GM23338 (cell line): ENCODE data around the gene IRF8. TPM values are rescaled to one million over a fixed set of nuclear protein-coding genes. Genes with fewer than 3 reads are reported as not detected.

Experiments used
- ATAC-seq: fragments of 200-7000 bp; cut with Tn5 transposase; 3 replicates; pipeline ENCODE4 v1.9.1; 2020
- DNase-seq: peaks from one replicate; pipeline ENCODE4 v3.0.0-alpha.2; 2015; ENCODE audit warnings: low spot score
- H2AFZ ChIP-seq: fragments of 200-600 bp; sonication (generic); 2 replicates; pipeline ENCODE4 v1.8.0; 2016; ENCODE audit warnings: antibody characterized with exemption, mild to moderate bottlenecking, moderate library complexity
- H3F3A ChIP-seq: fragments of 200-600 bp; sonication (generic); replicated peaks from 2 replicates; pipeline ENCODE4 v1.8.0; 2017; ENCODE audit warnings: antibody characterized with exemption, mixed run types, low read depth
- H3K27ac ChIP-seq: fragments of 200-600 bp; sonication (generic); 2 replicates; pipeline ENCODE4 v1.6.1; 2016; ENCODE audit warnings: low read depth
- H3K27me3 ChIP-seq: fragments of 200-600 bp; sonication (generic); 2 replicates; pipeline ENCODE4 v1.8.0; 2016; ENCODE audit warnings: mild to moderate bottlenecking, mixed run types, moderate library complexity; ENCODE audit not compliant: insufficient read depth
- H3K36me3 ChIP-seq: fragments of 200-600 bp; sonication (generic); 2 replicates; pipeline ENCODE4 v1.8.0; 2016; ENCODE audit warnings: mild to moderate bottlenecking; ENCODE audit not compliant: insufficient read depth
- H3K4me1 ChIP-seq: fragments of 200-600 bp; sonication (generic); 2 replicates; pipeline ENCODE4 v1.8.0; 2016; ENCODE audit warnings: mild to moderate bottlenecking, moderate library complexity; ENCODE audit not compliant: insufficient read depth
- H3K4me2 ChIP-seq: fragments of 200-600 bp; sonication (generic); 2 replicates; pipeline ENCODE4 v1.7.1; 2017; ENCODE audit warnings: mixed run types
- H3K4me3 ChIP-seq: fragments of 200-600 bp; sonication (generic); 2 replicates; pipeline ENCODE4 v1.6.1; 2016; ENCODE audit warnings: mixed run types
- H3K79me2 ChIP-seq: fragments of 200-600 bp; sonication (generic); replicated peaks from 2 replicates; pipeline ENCODE4 v1.8.0; 2017; ENCODE audit warnings: mild to moderate bottlenecking; ENCODE audit not compliant: insufficient read depth
- H3K9me2 ChIP-seq: fragments of 200-600 bp; sonication (generic); 2 replicates; pipeline ENCODE4 v1.8.0; 2017; ENCODE audit not compliant: insufficient read depth
- H4K20me1 ChIP-seq: fragments of 200-600 bp; sonication (generic); replicated peaks from 2 replicates; pipeline ENCODE4 v1.8.0; 2017; ENCODE audit warnings: mild to moderate bottlenecking; ENCODE audit not compliant: insufficient read depth
- H3K27ac Mint-ChIP-seq: 2 replicates; pipeline ENCODE4 v1.8.0; 2020; ENCODE audit warnings: inconsistent platforms, mild to moderate bottlenecking, moderate library complexity, mixed read lengths
- H3K27me3 Mint-ChIP-seq: 3 replicates; pipeline ENCODE4 v1.8.0; 2022; ENCODE audit warnings: low read depth, mild to moderate bottlenecking, moderate library complexity, mixed read lengths, inconsistent platforms; ENCODE audit not compliant: insufficient read depth, poor library complexity
- H3K36me3 Mint-ChIP-seq: 3 replicates; pipeline ENCODE4 v1.8.0; 2021; ENCODE audit warnings: low read depth, mild to moderate bottlenecking, inconsistent platforms, moderate library complexity, mixed read lengths
- H3K4me1 Mint-ChIP-seq: 3 replicates; pipeline ENCODE4 v1.8.0; 2020; ENCODE audit warnings: mild to moderate bottlenecking, inconsistent platforms, mixed read lengths
- H3K4me3 Mint-ChIP-seq: 3 replicates; pipeline ENCODE4 v1.8.0; 2021; ENCODE audit warnings: moderate library complexity, mild to moderate bottlenecking, inconsistent platforms, mixed read lengths
- H3K9me3 Mint-ChIP-seq: 3 replicates; pipeline ENCODE4 v1.8.0; 2020; ENCODE audit warnings: moderate library complexity, mild to moderate bottlenecking, inconsistent platforms, mixed read lengths
- CREB1 ChIP-seq: fragments of 250-450 bp; sonication (Bioruptor Pico); IDR thresholded peaks from 2 replicates; pipeline ENCODE4 v1.5.0; 2020; ENCODE audit warnings: low read depth, mild to moderate bottlenecking, moderate library complexity
- CTCF ChIP-seq, 2 experiments: fragments of 200-600 bp in 1 of 2; sonication (generic) in 1 of 2; conservative IDR thresholded peaks; 2 replicates each; pipeline versions ENCODE4 v1.5.1 to v1.6.1; 2016 to 2017; ENCODE audit warnings: antibody characterized with exemption in 2 of 2, low read depth in 2 of 2, mild to moderate bottlenecking in 2 of 2, moderate library complexity in 1 of 2
- EZH2phosphoT487 ChIP-seq: fragments of 200-600 bp; sonication (generic); IDR thresholded peaks from one replicate; pipeline ENCODE4 v1.8.1; 2018; ENCODE audit warnings: antibody characterized with exemption; ENCODE audit not compliant: unreplicated experiment
- JUNB ChIP-seq: IDR thresholded peaks from one replicate; pipeline ENCODE4 v1.6.1; 2016; ENCODE audit warnings: antibody characterized with exemption; ENCODE audit not compliant: unreplicated experiment
- NANOG ChIP-seq: IDR thresholded peaks from 2 replicates; pipeline ENCODE4 v1.6.1; 2016; ENCODE audit warnings: antibody characterized with exemption, borderline replicate concordance
- POLR2AphosphoS5 ChIP-seq: IDR thresholded peaks from 2 replicates; pipeline ENCODE4 v1.6.1; 2016; ENCODE audit warnings: antibody characterized with exemption, low read depth
- STAT1 ChIP-seq: IDR thresholded peaks from one replicate; pipeline ENCODE4 v1.6.1; 2016; ENCODE audit warnings: antibody characterized with exemption; ENCODE audit not compliant: unreplicated experiment
- ZNF462 ChIP-seq: fragments of 250-450 bp; sonication (Bioruptor Pico); IDR thresholded peaks from 2 replicates; pipeline ENCODE4 v1.5.0; 2020; ENCODE audit warnings: mild to moderate bottlenecking, moderate library complexity
- polyA plus RNA-seq: library from polyadenylated mRNA; unstranded; fragments of >200 nt; fragmentation: Nextera tagmentation; extraction: Ambion mirVana; gene quantifications from 2 replicates; pipeline ENCODE4 v1.2.1, GENCODE V29; 2016
- total RNA-seq: library from RNA; depleted of rRNA; stranded (reverse); fragments of >200 nt; shearing (Covaris generic); gene quantifications from 2 replicates; pipeline ENCODE4 v1.2.3, GENCODE V29; 2014

IRF8 gene
- total and polyA plus RNA-seq, 2 experiments from 2014 or later: 0.47 to 2.8 TPM

GRCh38 chr16:85869785-85870558 lies 29.0 kb upstream of the IRF8 start:
- Mint-ChIP-seq H3K4me1 (peaks cover 21% of the 10 kb centered on the region), H3K27me3 (no peaks in the 10 kb centered on the region), H3K9me3 (peaks cover 18% of the 10 kb centered on the region), H3K4me3 (peak overlapping the region; percentile 49), H3K36me3 (peaks cover 12% of the 10 kb centered on the region), H3K27ac (peak overlapping the region; percentile 87)
- H3K36me3 ChIP-seq: no peaks in the 10 kb centered on the region
- no peak overlapping the region for H3K4me3 ChIP-seq
- no peak overlapping the region for H3K4me2 ChIP-seq
- peaks cover 10% of the 10 kb centered on the region; the same call in 1 of the 2 replicates for H3K4me1 ChIP-seq
- no peaks in the 10 kb centered on the region for H4K20me1 ChIP-seq
- no peaks in the 10 kb centered on the region for H3F3A ChIP-seq
- no peaks in the 10 kb centered on the region for H3K27me3 ChIP-seq
- TF ChIP-seq ZNF462 (CRISPR knock-in tag): 0 out of 2 replicates have a peak, but pooled peaks have one; percentile 50
- TF ChIP-seq NANOG: no peak
- no peak overlapping the region for H2AFZ ChIP-seq
- no peak overlapping the region for H3K27ac ChIP-seq
- no peaks in the 10 kb centered on the region for H3K9me2 ChIP-seq
- DNase-seq (peak; percentile 61), ATAC-seq (peak; percentile 84)
- no peaks in the 10 kb centered on the region for H3K79me2 ChIP-seq

GRCh38 chr16:85871756-85872155 lies 27.2 kb upstream of the IRF8 start:
- no peaks in the 10 kb centered on the region for H3K36me3 ChIP-seq
- peaks cover 18% of the 10 kb centered on the region for H3K9me3 Mint-ChIP-seq
- no peaks in the 10 kb centered on the region for H4K20me1 ChIP-seq
- H3K27ac Mint-ChIP-seq: no peak overlapping the region
- H3K27me3 Mint-ChIP-seq: no peaks in the 10 kb centered on the region
- H3K4me3 Mint-ChIP-seq: no peak overlapping the region
- no peaks in the 10 kb centered on the region for H3K9me2 ChIP-seq
- no peaks in the 10 kb centered on the region for H3F3A ChIP-seq
- H3K4me1 Mint-ChIP-seq: peaks cover 21% of the 10 kb centered on the region
- H3K4me2 ChIP-seq: no peak overlapping the region
- H3K4me3 ChIP-seq: no peak overlapping the region
- peaks cover 10% of the 10 kb centered on the region; the same call in 1 of the 2 replicates for H3K4me1 ChIP-seq
- peaks cover 12% of the 10 kb centered on the region for H3K36me3 Mint-ChIP-seq
- H2AFZ ChIP-seq: no peak overlapping the region
- ATAC-seq: peak; percentile 35; the same call in 1 of the 3 replicates
- no peak for DNase-seq
- no peaks in the 10 kb centered on the region for H3K79me2 ChIP-seq
- no peaks in the 10 kb centered on the region for H3K27me3 ChIP-seq
- TF ChIP-seq CREB1: no peak
- TF ChIP-seq POLR2AphosphoS5: no peak
- no peak for TF ChIP-seq CTCF (conservative IDR thresholded peaks at IDR 0.05; ENCODE audit: low read depth in 2 of 2)
- no peak for TF ChIP-seq STAT1
- no peak for TF ChIP-seq JUNB
- TF ChIP-seq EZH2phosphoT487: no peak
- no peak overlapping the region for H3K27ac ChIP-seq
